A549 (cell line): ENCODE results near the gene SLC17A3. TPM values are rescaled to one million over a fixed set of nuclear protein-coding genes. Genes with fewer than 3 reads are reported as not detected.

Experiments
- ATAC-seq, 2 experiments: fragments of 200-7000 bp in 1 of 2; fragments of >200 bp in 1 of 2; cut with Nextera tagmentation in 1 of 2; cut with Tn5 transposase in 1 of 2; 3 replicates each; pipeline versions ENCODE4 v1.8.0 to v1.9.1; 2018 to 2020; ENCODE audit warnings: mild to moderate bottlenecking in 1 of 2, moderate library complexity in 1 of 2
- CTCF ChIA-PET: fragments of 300-600 bp; sonication (Branson Sonifier 250); formaldehyde crosslinking; extraction: SDS; loops from one replicate; lab custom pipeline; 2021; ENCODE audit warnings: antibody characterized with exemption, inconsistent platforms; lab: Yijun Ruan, JAX
- POLR2A ChIA-PET: fragments of 350-600 bp; formaldehyde crosslinking; extraction: SDS; loops from one replicate; lab custom pipeline; 2021; ENCODE audit warnings: antibody characterized with exemption, inconsistent platforms; lab: Yijun Ruan, JAX
- DNase-seq, 2 experiments: peaks; one replicate each; pipeline versions ENCODE4 v3.0.0 to v3.0.0-alpha.2; 2011 to 2016; ENCODE audit warnings: low read depth in 1 of 2, low spot score in 1 of 2
- FAIRE-seq: peaks from 2 replicates; lab custom pipeline; 2011; peaks lifted over from hg19 to GRCh38; lab: Jason Lieb, UNC
- H3K27ac ChIP-seq, 2 experiments: fragments of >200 bp; sonication (Bioruptor Twin); formaldehyde crosslinking; 3 replicates each; pipeline ENCODE4 v1.5.1; 2016 to 2017
- H3K4me1 ChIP-seq: fragments of >200 bp; sonication (Bioruptor Twin); formaldehyde crosslinking; 3 replicates; pipeline ENCODE4 v1.6.1; 2016
- H3K4me2 ChIP-seq: fragments of >200 bp; sonication (Bioruptor Twin); formaldehyde crosslinking; 3 replicates; pipeline ENCODE4 v1.6.1; 2016
- H3K4me3 ChIP-seq: fragments of >200 bp; sonication (Bioruptor Twin); formaldehyde crosslinking; 3 replicates; pipeline ENCODE4 v1.5.1; 2016
- H3K9me3 ChIP-seq: fragments of >200 bp; sonication (Bioruptor Twin); formaldehyde crosslinking; 3 replicates; pipeline ENCODE4 v1.6.1; 2016
- BHLHE40 ChIP-seq: IDR thresholded peaks from 2 replicates; pipeline ENCODE4 v1.6.1; 2012; ENCODE audit warnings: low read depth, low read length, inconsistent platforms
- CBX2 ChIP-seq: fragments of 200-600 bp; sonication (generic); IDR thresholded peaks from 2 replicates; pipeline ENCODE4 v1.6.1; 2016; ENCODE audit warnings: low read depth, mild to moderate bottlenecking, borderline replicate concordance
- CBX8 ChIP-seq: fragments of 200-600 bp; sonication (generic); IDR thresholded peaks from 2 replicates; pipeline ENCODE4 v1.6.1; 2016
- EP300 ChIP-seq, 2 experiments: fragments of >200 bp; sonication (Bioruptor Twin); formaldehyde crosslinking; IDR thresholded peaks; 2 replicates in 1 of 2; 3 replicates in 1 of 2; pipeline ENCODE4 v1.6.1; 2016 to 2017
- FOSB ChIP-seq: fragments of 250-450 bp; sonication (Bioruptor Pico); IDR thresholded peaks from 2 replicates; pipeline ENCODE4 v1.5.0; 2020; ENCODE audit warnings: mild to moderate bottlenecking, moderate library complexity
- FOSL2 ChIP-seq, 2 experiments: fragments of 450-650 bp in 1 of 2; fragments of >200 bp in 1 of 2; sonication (Bioruptor Twin) in 1 of 2; formaldehyde crosslinking; IDR thresholded peaks; 2 replicates each; pipeline versions ENCODE4 v1.5.0 to v1.6.1; 2016 to 2020; ENCODE audit warnings: mild to moderate bottlenecking in 1 of 2, moderate library complexity in 1 of 2
- FOXS1 ChIP-seq: fragments of 250-450 bp; sonication (Bioruptor Pico); IDR thresholded peaks from 2 replicates; pipeline ENCODE4 v1.5.0; 2020; ENCODE audit warnings: mild to moderate bottlenecking, moderate library complexity
- HDAC2 ChIP-seq: fragments of 200-600 bp; sonication (generic); IDR thresholded peaks from 2 replicates; pipeline ENCODE4 v1.6.1; 2016
- HEYL ChIP-seq: fragments of 250-450 bp; sonication (Bioruptor Pico); IDR thresholded peaks from 2 replicates; pipeline ENCODE4 v1.8.0; 2021; ENCODE audit warnings: mild to moderate bottlenecking, moderate library complexity
- HOXA7 ChIP-seq: fragments of 250-450 bp; sonication (Bioruptor Pico); IDR thresholded peaks from 2 replicates; pipeline ENCODE4 v1.5.0; 2020; ENCODE audit warnings: mild to moderate bottlenecking, moderate library complexity
- KDM5A ChIP-seq: fragments of 200-600 bp; sonication (generic); IDR thresholded peaks from 2 replicates; pipeline ENCODE4 v1.6.1; 2016; ENCODE audit warnings: antibody characterized with exemption, mild to moderate bottlenecking
- MAFK ChIP-seq: fragments of 450-650 bp; IDR thresholded peaks from 2 replicates; pipeline ENCODE4 v1.6.1; 2014; ENCODE audit not compliant: partially characterized antibody
- MAZ ChIP-seq: fragments of 150-350 bp; IDR thresholded peaks from 2 replicates; pipeline ENCODE4 v1.6.1; 2014; ENCODE audit warnings: antibody characterized with exemption, low read depth, low read length, borderline replicate concordance
- MYC ChIP-seq: IDR thresholded peaks from 2 replicates; pipeline ENCODE4 v1.6.1; 2012; ENCODE audit warnings: mild to moderate bottlenecking, inconsistent platforms, low read length, improper control_type of control experiment, borderline replicate concordance
- NR3C1 ChIP-seq: fragments of >200 bp; sonication (Bioruptor Twin); formaldehyde crosslinking; IDR thresholded peaks from 3 replicates; pipeline ENCODE4 v1.6.1; 2017
- PHF8 ChIP-seq: fragments of 200-600 bp; sonication (generic); IDR thresholded peaks from 2 replicates; pipeline ENCODE4 v1.6.1; 2016; ENCODE audit warnings: low read depth, mild to moderate bottlenecking, antibody characterized with exemption, moderate library complexity, borderline replicate concordance
- POLR2A ChIP-seq: IDR thresholded peaks from 2 replicates; pipeline ENCODE4 v1.6.1; 2012; ENCODE audit warnings: mild to moderate bottlenecking, low read length
- POLR2AphosphoS2 ChIP-seq: conservative IDR thresholded peaks from 2 replicates; pipeline ENCODE4 v1.6.1; 2012; ENCODE audit warnings: low read length, improper control_type of control experiment, inconsistent platforms
- RAD21 ChIP-seq, 2 experiments: fragments of >200 bp in 1 of 2; sonication (Bioruptor Twin) in 1 of 2; formaldehyde crosslinking in 1 of 2; IDR thresholded peaks in 1 of 2; conservative IDR thresholded peaks in 1 of 2; 2 replicates in 1 of 2; 3 replicates in 1 of 2; pipeline ENCODE4 v1.6.1; 2012 to 2018; ENCODE audit warnings: inconsistent platforms in 1 of 2
- RCOR1 ChIP-seq: fragments of 150-350 bp; IDR thresholded peaks from 2 replicates; pipeline ENCODE4 v1.6.1; 2014; ENCODE audit warnings: antibody characterized with exemption, low read length, low read depth
- SMC3 ChIP-seq: fragments of >200 bp; sonication (Bioruptor Twin); formaldehyde crosslinking; IDR thresholded peaks from 3 replicates; pipeline ENCODE4 v1.6.1; 2018; ENCODE audit warnings: inconsistent platforms
- TFCP2L1 ChIP-seq: fragments of 250-450 bp; sonication (Bioruptor Pico); IDR thresholded peaks from 2 replicates; pipeline ENCODE4 v1.5.0; 2021; ENCODE audit warnings: mild to moderate bottlenecking
- ZC3H11A ChIP-seq: fragments of 450-650 bp; IDR thresholded peaks from 2 replicates; pipeline ENCODE4 v1.6.1; 2014; ENCODE audit warnings: antibody characterized with exemption, mild to moderate bottlenecking
- ZFP36 ChIP-seq: fragments of 450-650 bp; IDR thresholded peaks from 2 replicates; pipeline ENCODE4 v1.6.1; 2014; ENCODE audit warnings: borderline replicate concordance; ENCODE audit not compliant: partially characterized antibody
- WGBS: methylation state at CpG from one replicate; pipeline ENCODE4 v1.1.6; 2017; ENCODE audit errors: missing lambda C conversion rate; 5-methylcytosine and 5-hydroxymethylcytosine counted together
- polyA plus RNA-seq, 4 experiments: library from polyadenylated mRNA; depleted of rRNA in 3 of 4; stranded (reverse); fragments of >200 nt; fragmentation: RNase III in 1 of 4; extraction: RNeasy Plus Mini Kit Qiagen cat#74134 plus additional on column Dnase treatment in 1 of 4; gene quantifications; 2 replicates in 3 of 4; 3 replicates in 1 of 4; pipeline ENCODE4 v1.2.3, GENCODE V29; 2011 to 2017
- TF ChIP-seq, protein P1 (sequence below): IDR thresholded peaks from 2 replicates; pipeline ENCODE4 v1.6.1; 2012
- TF ChIP-seq, protein P2 (sequence below): fragments of 450-650 bp; IDR thresholded peaks from 2 replicates; pipeline ENCODE4 v1.6.1; 2014; ENCODE audit warnings: antibody characterized with exemption

The SLC17A3 gene
- polyA plus RNA-seq, 2 of the 4 experiments (the other 2 are of a cell fraction), result 5.3 to 7.5 TPM

GRCh38 chr6:25913741-25914140 lies 39.7 kb upstream of the SLC17A3 start:
- ATAC-seq (no peak), DNase-seq (no peak), FAIRE-seq (no peak)
- TF ChIP-seq SMC3 (no peak), HOXA7 (no peak), POLR2A (no peak), FOSL2 (IDR thresholded peaks at IDR 0.05) (no peak), FOSL2 (CRISPR knock-in tag; IDR thresholded peaks at IDR 0.05) (no peak), MAFK (no peak), TFCP2L1 (CRISPR knock-in tag) (no peak), MYC (no peak)
- TF ChIP-seq, protein P1, sequence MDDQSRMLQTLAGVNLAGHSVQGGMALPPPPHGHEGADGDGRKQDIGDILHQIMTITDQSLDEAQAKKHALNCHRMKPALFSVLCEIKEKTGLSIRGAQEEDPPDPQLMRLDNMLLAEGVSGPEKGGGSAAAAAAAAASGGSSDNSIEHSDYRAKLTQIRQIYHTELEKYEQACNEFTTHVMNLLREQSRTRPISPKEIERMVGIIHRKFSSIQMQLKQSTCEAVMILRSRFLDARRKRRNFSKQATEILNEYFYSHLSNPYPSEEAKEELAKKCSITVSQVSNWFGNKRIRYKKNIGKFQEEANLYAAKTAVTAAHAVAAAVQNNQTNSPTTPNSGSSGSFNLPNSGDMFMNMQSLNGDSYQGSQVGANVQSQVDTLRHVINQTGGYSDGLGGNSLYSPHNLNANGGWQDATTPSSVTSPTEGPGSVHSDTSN, result no peak
- Histone ChIP-seq H3K9me3 (no peaks in the 10 kb centered on the region), H3K4me1 (peaks cover 21% of the 10 kb centered on the region; the same call in 2 of the 3 replicates), H3K27ac (no peak overlapping the region), H3K4me2 (peak overlapping the region; percentile 15; the same call in 1 of the 3 replicates), H3K4me3 (no peak overlapping the region)
- POLR2A ChIA-PET, result no interaction called here
- 55% methylated on average over 3 of the region's 3 CpGs for WGBS
- CTCF ChIA-PET, result no interaction called here

- POLR2A ChIA-PET, result no interaction called here
- Histone ChIP-seq H3K9me3 (no peaks in the 10 kb centered on the region), H3K4me1 (peaks cover 27% of the 10 kb centered on the region; the same call in 2 of the 3 replicates), H3K27ac (peak overlapping the region in 1 of 2 experiments; percentile 50; a peak in 3 of 6 replicates), H3K4me2 (peak overlapping the region; percentile 20; the same call in 1 of the 3 replicates), H3K4me3 (no peak overlapping the region)
- DNase-seq, result no peak
- WGBS, result 73% methylated on average over 4 of the region's 4 CpGs
- CTCF ChIA-PET, result interaction anchor here (1.3 kb wide), 1 partner anchor 13 kb away, joined by 3 read pairs; no protein-coding TSS in a partner anchor
- no peak for ATAC-seq
- no peak for FAIRE-seq
- no peak for TF ChIP-seq CBX2
- TF ChIP-seq CBX8, result no peak
- no peak for TF ChIP-seq POLR2AphosphoS2
- TF ChIP-seq MAZ, result no peak
- no peak for TF ChIP-seq BHLHE40
- TF ChIP-seq ZC3H11A, result no peak
- no peak for TF ChIP-seq PHF8
- TF ChIP-seq, protein P2, sequence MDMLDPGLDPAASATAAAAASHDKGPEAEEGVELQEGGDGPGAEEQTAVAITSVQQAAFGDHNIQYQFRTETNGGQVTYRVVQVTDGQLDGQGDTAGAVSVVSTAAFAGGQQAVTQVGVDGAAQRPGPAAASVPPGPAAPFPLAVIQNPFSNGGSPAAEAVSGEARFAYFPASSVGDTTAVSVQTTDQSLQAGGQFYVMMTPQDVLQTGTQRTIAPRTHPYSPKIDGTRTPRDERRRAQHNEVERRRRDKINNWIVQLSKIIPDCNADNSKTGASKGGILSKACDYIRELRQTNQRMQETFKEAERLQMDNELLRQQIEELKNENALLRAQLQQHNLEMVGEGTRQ, result no peak
- no peak for TF ChIP-seq KDM5A
- TF ChIP-seq ZFP36, result no peak
- no peak for TF ChIP-seq HEYL (CRISPR knock-in tag)
- no peak for TF ChIP-seq FOSL2 (IDR thresholded peaks at IDR 0.05)
- no peak for TF ChIP-seq FOSL2 (CRISPR knock-in tag; IDR thresholded peaks at IDR 0.05)
- no peak for TF ChIP-seq NR3C1
- no peak for TF ChIP-seq HDAC2
Measured at GRCh38 chr6:25911351-25911750, 37.3 kb upstream of the SLC17A3 start.

- POLR2A ChIA-PET, result no interaction called here
- peak overlapping the region in 1 of 2 experiments; percentile 8; a peak in 3 of 6 replicates for H3K27ac ChIP-seq
- no peak for FAIRE-seq
- no peak for TF ChIP-seq RCOR1
- TF ChIP-seq MAFK, result peak; percentile 4
- TF ChIP-seq FOSB (CRISPR knock-in tag), result no peak
- no peak for TF ChIP-seq POLR2A
- TF ChIP-seq RAD21 (conservative IDR thresholded peaks at IDR 0.05 in 1 of 2, IDR thresholded peaks at IDR 0.05 in 1 of 2), result no peak
- TF ChIP-seq EP300 (IDR thresholded peaks at IDR 0.05), result no peak
- TF ChIP-seq FOXS1 (CRISPR knock-in tag), result no peak
- no peak for DNase-seq
- no peak overlapping the region for H3K4me3 ChIP-seq
- CTCF ChIA-PET, result no interaction called here
- H3K4me2 ChIP-seq, result peak overlapping the region; percentile 13; the same call in 2 of the 3 replicates
- ATAC-seq, result no peak
- H3K9me3 ChIP-seq, result no peaks in the 10 kb centered on the region
- whole genome bisulfite sequencing, result 15% methylated on average over 1 of the region's 1 CpG
- peaks cover 27% of the 10 kb centered on the region; the same call in 2 of the 3 replicates for H3K4me1 ChIP-seq
Measured at GRCh38 chr6:25907475-25908014, 33.5 kb upstream of the SLC17A3 start.
